Cerebellar cortex (tissue), 1 donor: Measurements from ENCODE around the gene HTR3E.
"Not testable (repeated sequence)": the region's sequence is repeated elsewhere in the genome, so short reads cannot be mapped to it uniquely, and the experiment has no call there.

Experiments
- DNase-seq: peaks from one replicate; pipeline ENCODE4 v3.0.0-alpha.2; 2015; ENCODE audit warnings: low spot score

Gene HTR3E, protein sequence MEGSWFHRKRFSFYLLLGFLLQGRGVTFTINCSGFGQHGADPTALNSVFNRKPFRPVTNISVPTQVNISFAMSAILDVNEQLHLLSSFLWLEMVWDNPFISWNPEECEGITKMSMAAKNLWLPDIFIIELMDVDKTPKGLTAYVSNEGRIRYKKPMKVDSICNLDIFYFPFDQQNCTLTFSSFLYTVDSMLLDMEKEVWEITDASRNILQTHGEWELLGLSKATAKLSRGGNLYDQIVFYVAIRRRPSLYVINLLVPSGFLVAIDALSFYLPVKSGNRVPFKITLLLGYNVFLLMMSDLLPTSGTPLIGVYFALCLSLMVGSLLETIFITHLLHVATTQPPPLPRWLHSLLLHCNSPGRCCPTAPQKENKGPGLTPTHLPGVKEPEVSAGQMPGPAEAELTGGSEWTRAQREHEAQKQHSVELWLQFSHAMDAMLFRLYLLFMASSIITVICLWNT

DNA sequence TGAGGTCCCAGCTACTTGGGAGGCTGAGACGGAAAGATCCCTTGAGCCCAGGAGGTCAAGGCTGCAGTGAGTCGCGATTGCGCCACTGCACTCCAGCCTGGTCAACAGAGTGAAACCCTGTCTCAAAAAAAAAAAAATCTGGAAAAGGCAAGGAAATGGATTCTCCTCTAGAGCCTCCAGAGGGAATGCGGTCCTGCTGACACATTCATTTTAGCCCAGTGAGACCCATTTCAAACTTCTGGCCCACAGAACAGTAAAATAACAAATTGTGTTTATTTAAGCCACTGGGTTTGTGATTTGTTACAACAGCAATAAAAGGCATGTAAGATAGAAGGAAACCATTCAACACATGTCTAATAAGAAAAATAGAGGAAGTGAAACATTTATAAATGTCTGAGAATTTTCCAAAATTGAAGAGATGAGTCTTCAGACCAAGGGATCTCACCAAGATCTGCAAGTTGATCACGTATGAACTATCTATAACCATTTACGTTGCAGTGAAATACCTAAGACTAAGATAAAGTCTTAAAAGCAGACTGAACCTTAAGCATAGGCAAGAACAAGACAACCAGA lies at the start of gene HTR3E:
HTR3E (plus strand) TSS at position 254 of the 573 bp plus-strand sequence. CDS start 466 bp downstream, outside the sequence.
- no peak for DNase-seq

DNA sequence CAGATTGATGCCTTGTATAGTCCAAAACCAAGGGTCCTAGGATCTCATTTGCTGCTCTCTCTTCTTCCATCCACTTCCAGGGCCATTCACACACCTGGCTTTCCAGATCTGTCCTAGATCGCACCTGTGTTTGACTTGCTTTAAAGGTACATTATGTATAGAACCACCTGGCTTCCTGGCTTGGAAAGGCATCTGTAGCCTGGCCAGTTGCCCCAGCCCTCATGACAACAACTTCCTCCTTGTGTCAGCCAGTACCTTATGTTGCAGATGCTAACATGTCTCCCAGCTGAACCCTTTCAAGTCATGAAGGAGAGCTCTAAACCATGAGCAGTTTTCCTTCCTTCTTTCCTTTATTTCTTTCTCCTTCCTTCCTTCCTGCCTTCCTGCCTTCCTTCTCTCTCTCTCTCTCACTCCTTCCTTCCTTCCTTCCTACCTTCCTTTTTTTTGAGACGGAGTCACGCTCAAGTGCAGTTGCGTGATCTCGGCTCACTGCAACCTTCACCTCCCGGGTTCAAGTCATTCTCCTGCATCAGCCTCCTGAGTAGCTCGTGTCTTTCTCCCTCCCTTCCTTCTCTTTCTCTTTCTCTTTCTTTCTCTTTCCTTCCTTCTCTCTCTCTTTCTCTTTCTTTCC lies 46.5 kb upstream of the HTR3E start:
- no peak for DNase-seq

DNA sequence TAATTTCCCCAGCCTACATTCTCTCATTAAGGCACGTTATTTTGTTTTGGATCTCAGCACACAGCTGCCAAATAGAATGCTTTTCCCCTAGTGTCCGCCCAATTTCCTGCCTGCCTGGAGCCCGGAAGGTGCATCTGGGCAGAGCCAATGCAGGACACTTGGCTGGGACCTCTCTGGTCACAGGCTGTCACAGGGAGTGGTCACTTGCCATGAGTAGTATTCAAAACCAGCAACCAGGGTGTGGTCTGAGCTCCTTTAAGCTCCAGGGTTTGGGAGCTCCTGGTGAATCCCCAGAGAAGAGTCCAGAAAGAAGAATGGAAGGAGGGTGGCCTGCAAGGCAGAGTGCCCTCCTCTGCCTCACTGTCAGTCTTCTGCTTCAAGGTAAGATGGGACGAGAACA lies 44.1 kb upstream of the HTR3E start, which contains the start of gene HTR3C:
HTR3C (plus strand) TSS at position 281 of the 400 bp plus-strand sequence; CDS start at position 315, 34 bp downstream.
- DNase-seq = no peak

DNA sequence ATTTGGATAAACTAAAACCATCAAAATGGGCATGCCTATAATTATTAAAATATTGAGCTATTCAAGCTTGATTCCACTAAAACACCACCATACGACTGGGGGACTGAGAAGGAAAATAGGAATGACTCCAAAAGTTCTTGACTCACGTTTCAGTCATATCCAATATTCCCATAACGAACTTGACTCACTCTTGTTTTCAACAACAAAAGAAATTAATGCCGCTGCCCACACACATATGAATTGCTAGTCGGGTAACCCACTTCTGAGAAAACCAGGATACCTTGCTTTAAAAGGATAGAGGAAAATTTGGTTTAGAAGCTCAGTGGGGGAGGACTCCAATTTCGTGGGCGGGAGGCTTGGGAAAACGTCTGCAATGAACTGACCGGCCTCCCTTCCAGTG lies 38.8 kb upstream of the HTR3E start:
- no peak for DNase-seq

DNA sequence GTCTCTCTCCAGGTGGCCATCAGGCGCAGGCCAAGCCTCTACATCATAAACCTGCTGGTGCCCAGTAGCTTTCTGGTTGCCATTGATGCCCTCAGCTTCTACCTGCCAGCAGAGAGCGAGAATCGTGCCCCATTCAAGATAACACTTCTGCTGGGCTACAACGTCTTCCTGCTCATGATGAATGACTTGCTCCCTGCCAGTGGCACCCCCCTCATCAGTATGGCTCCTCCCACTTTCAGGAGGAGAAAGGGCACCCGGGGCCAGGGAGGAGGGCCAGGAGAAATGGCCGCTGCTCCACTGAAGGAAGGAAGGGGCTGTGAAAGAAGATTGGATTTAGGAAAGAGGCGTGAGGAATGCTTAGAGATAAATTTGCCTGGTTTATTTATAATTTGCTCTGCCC lies 37.4 kb upstream of the HTR3E start:
- DNase-seq = no peak

DNA sequence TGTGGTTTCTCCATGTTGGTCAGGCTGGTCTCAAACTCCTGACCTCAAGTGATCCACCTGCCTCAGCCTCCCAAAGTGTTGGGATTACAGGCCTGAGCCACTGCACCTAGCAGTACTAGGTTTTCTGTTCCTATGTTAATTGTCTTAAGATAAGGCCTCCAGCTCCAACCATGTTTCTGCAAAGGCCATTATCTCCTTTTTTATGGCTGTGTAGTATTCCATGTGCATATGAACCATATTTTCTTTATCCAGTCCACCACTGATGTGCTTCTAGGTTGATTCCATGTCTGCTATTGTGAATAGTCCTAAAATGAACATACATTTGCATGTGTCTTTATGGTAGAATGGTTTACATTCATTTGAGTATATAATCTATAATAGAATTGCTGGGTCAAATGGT lies 34.2 kb upstream of the HTR3E start:
- DNase-seq = no peak

DNA sequence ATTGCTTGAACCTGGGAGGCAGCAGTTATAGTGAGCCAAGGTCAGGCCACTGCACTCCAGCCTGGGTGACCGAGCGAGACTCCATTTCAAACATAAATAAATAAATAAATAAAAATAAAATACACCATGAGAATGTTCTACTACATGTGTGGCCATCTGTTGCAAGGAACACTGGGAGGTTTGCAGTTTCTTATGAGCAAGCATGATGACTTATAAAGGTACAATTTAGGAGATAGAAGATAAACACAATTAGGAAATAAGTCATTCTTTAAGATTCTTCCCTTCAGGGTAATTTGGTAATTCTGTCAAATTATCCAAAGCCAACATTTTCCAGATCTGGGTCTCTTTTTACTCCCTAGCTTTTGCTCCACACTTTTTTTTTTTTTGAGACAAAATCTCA lies 30.7 kb upstream of the HTR3E start:
- DNase-seq = no peak

DNA sequence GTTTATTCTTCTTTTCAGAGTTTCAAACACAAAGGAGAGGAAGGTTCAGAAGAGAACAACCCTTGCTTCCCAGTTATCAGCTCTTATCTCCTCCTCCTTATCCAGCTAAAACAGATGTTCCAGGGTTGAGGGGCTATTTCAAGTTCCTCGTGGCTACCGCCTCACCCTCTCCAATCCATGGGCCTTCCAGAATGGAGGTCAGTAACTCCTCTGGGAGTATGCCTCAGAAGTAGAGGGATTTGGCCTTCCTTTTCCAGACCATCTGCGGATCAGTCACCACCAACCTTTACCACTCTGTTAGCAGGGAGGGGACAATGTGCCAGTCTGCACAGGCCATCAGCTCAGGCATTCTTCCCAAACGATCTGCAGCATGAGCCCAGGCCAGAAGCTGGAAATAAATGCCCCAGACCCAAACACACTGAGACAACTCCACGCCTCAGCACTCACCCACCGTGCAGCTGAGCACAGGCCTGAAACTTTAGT lies 29.2 kb upstream of the HTR3E start:
- DNase-seq = no peak

DNA sequence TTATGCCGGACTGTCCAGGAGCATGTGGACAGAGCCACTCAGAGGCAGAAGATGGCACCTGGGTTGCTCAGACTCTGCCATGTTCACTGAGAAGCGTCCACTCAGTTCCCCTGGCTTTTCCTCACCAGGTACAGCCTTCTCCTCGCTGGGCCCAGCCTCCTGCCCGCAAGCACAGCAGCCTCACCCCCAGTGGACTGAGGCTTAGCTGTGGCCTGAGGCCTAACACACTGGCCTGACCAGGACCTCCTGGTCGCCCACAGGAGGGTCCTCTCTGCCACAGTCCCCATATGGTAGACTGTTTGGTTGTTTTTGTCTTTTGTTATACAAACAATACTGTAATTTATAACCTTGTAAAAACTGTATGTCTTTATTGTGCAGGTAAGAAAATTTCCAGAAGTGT lies 28.5 kb upstream of the HTR3E start:
- DNase-seq = no peak

DNA sequence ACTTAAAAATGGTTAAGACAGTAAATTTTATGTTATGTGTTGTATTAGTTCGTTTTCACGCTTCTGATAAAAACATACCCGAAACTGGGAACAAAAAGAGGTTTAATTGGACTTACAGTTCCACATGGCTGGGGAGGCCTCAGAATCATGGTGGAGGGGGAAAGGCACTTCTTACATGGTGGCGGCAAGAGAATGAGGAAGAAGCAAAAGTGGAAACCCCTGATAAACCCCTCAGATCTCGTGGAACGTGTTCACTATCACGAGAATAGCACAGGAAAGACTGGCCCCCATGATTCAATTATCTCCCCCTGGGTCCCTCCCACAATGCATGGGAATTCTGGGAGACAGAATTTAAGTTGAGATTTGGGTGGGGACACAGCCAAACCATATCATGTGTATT lies 25.7 kb upstream of the HTR3E start:
- DNase-seq = not testable (repeated sequence)

DNA sequence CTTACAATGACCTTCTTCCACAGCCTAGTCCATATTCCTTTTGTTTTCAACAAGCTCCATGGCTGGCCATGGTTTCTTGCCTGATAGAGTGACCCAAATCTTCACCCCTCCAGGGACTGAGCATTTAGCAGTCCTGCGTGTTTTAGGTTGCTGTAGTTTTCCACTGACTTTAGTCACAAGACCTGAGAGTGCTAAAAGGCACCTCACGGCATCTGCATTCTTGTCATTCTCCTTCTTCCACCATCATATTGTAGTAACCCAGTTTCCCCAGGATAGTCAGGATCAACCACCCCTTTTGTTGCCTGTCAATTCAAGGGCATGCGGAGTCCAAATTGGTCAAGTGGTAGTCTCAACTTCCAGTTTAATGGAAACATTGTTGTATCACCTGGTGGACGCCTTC lies 23.2 kb upstream of the HTR3E start:
- DNase-seq = no peak

DNA sequence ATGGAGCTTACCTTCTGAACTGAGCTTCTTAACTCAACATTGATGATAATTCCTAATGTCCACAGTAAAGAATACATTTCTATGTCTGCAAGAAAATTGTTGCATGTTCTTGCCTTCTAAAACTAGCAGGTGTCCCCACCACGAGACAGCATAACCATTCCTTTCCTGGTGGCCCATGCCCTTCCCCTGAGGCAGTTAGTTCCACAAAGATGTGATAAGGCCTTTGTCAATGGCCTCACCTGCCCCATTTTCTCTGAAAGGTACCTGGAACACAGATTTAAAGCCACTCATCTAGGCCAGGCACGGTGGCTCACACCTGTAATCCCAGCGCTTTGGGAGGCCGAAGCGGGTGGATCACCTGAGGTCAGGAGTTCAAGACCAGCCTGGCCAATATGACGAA lies 21.0 kb upstream of the HTR3E start:
- DNase-seq = no peak

DNA sequence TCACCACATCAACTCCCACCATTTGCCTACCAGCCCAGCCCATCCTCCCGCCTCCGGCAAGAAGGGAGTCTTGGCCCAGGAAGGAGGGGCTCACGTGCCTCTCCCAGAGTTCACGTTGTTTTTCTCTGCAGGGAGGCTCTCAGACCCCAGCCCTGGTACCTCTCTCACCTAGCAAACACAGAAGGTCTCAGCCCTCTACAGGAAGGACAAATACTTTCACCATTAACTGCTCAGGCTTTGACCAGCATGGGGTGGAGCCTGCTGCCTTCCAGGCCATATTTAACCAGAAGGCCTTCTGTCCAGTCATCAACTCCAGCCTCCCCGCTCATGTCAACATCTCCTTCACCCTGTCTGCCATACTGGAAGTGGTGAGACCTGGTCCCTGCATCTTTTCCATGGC lies 19.0 kb upstream of the HTR3E start:
- no peak for DNase-seq

DNA sequence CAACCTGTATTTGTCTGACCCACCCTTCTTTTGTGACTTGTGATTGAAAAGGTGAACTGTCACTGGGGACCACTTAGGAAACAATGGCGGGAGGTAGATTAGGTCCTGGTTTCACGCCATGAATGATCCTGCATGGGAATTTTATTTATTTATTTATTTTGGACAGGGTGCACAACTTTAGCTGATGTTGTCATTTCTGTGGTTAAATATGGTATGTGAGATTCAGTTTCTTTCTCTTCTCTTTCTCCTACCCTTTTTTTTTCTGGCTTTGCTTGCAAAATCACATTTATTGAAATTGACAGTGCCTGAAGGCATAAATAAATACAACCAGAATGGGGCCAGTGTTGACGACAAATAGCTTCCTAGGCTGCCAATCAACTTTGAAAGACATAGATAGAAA lies 18.0 kb upstream of the HTR3E start:
- no peak for DNase-seq

DNA sequence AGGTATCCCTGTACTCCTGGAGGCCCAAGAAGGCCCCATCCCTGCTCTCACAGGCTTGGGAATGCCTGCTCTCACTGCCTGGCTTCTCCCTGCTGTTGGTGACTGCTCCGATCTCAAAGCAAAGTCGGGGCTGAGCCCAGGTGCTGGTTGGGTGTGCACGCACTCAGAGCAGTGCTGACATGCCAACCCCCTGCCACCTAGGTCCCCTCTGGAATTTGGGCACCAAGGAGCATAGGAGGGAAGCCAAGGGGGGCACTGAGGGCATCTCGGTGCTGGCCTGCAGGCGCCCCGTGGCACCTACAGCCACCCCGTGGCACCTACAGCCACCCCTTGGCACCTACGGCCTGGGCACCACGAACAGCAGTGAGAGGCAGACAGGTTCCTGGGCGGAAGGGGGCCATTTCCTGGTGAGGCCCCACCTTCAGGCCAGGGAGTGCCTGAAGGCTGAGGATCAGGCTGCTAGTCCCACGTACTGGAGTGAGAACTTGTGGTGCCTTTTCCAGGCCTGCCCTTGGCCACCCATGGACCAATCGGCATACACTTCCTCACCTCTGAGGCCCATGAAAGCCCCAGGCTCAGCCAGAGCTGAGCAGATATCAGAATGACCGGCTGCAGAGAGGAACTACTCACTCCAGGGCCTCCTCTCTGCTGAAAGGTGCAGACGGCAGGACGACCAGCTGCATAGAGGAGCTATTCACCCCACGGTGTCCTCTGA lies 15.6 kb upstream of the HTR3E start:
- no peak for DNase-seq

DNA sequence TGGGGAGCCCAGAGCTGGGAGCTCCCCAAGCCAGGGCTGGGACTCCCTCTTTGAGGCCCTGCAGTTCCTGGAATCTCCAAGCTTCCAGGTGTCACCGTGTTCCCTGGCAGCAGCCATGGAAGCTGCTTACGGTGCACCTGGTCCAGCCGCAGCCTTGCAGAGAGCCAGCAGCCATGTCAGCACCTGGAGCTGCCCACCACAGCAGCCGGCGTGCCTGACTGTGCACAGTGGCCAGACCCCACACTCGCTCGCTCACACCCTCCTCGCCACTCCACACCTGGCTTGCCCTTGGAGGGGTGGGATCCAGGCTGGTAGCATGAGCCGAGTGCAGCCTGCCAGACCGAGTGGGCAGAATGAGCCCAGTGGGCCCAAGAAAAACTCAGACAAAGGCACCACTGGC lies 14.8 kb upstream of the HTR3E start:
- no peak for DNase-seq

DNA sequence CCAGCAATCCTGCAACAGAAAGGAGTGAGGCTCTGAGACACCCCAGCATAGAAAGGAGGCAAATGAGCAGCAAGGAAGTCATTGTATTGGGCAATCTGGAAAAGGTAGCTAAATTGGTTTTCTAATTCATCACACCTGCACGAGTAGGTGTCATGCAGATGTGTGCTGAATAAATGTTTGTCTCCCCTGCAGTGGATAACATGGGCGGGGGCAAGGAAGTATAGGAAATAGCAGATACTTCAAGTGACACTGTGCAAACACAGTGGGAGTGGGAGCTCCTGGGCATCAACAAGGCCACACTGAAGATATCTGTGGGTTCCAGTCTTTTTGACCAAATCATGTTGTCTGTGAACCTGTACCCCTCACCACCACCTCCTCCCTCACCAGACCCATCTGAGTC lies 14.4 kb upstream of the HTR3E start:
- DNase-seq = no peak

DNA sequence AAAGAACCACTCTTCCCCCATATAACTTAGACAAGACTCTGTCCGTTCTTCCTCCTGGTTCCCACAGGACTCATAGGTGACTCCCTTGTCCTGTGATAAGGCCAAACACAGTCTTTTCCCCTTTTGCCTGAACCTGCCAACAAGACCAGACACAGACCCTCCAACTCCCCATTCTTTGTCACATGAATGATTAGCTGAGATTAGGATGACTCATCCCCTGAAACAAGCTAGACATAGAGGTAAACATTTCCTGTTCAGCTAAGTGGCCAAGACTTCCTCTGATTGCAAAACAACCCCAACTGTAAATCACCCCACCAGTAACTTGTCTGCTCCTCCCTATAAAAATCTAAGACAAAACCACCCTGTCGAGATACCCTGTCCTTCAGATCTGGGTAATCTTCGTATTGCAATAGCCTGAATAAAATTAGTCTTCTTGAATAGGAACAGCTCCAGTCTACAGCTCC lies 11.4 kb upstream of the HTR3E start:
- DNase-seq = no peak

DNA sequence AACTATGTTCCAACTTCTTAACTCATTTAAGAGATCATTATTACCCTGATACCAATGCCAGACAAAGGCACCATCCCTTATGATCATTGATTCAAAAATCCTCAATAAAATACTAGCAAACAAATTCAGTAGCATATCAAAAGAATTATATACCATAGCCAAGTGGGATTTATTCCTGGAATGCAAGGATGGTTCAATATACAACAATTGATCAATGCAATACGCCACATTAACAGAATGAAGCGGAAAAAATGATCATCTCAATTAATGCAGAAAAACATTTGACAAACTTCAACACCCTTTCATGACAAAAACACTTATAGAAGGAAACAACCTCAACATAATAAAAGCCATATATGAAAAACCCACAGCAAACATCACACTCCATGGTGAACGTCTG lies 4.7 kb upstream of the HTR3E start:
- DNase-seq = no peak

DNA sequence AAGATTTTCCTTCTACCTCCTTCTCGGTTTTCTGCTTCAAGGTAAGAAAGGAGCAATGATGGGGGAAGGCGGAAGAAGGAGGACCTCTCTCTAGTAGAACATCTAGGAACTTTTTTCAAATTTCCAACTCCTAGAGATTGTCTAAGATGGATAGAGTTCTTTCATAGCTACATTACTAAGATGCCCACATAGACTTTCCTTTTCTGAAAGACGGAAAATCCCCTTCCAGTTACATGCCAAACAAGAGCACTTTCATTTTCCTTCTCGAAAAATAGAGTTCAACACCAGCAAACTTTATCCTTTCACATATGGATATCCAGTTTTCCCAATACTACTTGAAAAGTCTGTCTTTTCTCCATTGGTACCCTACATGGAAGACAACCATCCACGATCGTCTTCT lies 692 bp downstream of the HTR3E start:
- DNase-seq = no peak

DNA sequence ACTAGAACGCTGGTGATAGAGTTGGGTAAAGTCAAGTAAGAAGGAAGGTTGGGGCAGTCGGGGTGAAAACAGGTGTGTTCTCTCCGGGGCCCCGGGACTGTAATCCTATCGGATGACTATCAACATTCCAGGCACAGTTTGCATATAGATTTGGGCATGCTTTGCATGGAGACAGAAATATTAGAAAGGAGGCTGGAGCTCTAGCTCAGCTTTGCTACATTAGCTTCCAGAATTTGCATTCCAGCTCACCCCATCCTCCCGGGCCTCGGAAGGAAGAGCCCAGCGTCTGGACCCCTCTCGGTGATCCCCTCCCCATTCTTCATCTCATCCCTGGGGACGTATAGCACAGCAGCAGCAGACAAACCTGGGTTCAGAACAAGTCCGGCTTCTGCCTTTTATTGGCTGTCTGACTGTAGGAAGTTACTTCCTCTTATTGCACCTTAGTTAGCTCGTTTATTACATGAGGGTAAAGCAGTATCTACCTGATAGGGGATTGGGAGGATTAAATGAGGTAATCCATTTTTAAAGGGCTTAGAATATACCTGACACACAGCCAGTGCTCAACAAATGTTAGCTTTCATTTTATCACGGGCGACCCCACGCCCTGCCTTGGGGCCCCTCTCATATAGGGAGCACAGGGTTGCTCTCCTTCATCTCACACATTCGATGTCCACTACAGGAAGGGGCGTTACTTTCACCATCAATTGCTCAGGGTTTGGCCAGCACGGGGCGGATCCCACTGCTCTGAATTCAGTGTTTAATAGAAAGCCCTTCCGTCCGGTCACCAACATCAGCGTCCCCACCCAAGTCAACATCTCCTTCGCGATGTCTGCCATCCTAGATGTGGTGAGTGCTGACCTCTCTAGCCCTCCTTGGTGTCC lies 3.2 kb downstream of the HTR3E start:
- DNase-seq = no peak
